ENCODE data around the gene ROBO2.

DNA sequence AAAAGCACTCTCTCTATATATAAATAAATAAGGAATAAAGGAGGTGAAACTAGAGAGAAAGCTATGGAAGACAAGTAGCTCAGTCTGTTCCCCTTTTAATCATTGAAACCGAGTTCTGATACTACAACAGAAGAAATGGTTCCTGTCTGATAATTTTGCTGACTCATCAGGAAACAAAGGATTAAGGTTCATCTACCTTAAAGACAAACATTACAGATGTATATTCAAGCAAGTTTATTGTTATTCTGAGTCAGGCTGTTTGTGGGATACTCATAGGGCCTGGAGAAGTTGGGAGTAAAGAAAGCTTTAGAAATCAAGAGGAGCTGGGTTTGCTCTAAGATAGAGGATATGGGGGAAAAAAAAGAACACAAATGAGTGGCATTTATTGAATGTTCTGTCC lies 566.0 kb downstream of the ROBO2 start:
- TF ChIP-seq POLR2A (IDR thresholded peaks at IDR 0.05) = no peak
- TF ChIP-seq, protein P1, sequence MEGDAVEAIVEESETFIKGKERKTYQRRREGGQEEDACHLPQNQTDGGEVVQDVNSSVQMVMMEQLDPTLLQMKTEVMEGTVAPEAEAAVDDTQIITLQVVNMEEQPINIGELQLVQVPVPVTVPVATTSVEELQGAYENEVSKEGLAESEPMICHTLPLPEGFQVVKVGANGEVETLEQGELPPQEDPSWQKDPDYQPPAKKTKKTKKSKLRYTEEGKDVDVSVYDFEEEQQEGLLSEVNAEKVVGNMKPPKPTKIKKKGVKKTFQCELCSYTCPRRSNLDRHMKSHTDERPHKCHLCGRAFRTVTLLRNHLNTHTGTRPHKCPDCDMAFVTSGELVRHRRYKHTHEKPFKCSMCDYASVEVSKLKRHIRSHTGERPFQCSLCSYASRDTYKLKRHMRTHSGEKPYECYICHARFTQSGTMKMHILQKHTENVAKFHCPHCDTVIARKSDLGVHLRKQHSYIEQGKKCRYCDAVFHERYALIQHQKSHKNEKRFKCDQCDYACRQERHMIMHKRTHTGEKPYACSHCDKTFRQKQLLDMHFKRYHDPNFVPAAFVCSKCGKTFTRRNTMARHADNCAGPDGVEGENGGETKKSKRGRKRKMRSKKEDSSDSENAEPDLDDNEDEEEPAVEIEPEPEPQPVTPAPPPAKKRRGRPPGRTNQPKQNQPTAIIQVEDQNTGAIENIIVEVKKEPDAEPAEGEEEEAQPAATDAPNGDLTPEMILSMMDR (IDR thresholded peaks at IDR 0.05) = no peak

Measured in heart left ventricle (tissue), 13 donors.